HG03159 (cell line): ENCODE data around the gene RPP40.

ENCODE experiments used
- ATAC-seq: cut with Tn5 transposase; IDR thresholded peaks from one replicate; pipeline ENCODE4 v1.9.1; 2021; ENCODE audit warnings: mild to moderate bottlenecking, moderate library complexity; ENCODE audit not compliant: unreplicated experiment

RPP40 gene

DNA sequence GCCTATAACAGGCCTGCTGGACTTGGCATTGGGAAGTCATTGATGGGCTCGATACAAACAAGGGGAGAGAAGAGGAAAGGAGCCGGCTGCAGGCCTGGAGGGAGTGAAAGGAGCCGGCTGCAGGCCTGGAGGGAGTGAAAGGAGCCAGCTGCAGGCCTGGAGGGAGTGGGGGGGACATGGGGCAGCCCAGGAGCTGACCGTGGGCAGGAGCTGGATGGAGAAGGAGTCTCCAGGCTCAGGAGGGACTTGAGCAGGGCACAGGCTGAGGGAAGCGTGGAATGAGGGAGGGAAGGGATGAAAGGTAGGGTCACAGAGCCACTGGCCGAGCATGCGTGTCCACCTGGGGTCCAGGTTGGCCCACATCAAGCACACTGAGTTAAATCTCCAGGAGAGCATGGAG is 32.0 kb downstream of the RPP40 start:
- no peak for ATAC-seq

DNA sequence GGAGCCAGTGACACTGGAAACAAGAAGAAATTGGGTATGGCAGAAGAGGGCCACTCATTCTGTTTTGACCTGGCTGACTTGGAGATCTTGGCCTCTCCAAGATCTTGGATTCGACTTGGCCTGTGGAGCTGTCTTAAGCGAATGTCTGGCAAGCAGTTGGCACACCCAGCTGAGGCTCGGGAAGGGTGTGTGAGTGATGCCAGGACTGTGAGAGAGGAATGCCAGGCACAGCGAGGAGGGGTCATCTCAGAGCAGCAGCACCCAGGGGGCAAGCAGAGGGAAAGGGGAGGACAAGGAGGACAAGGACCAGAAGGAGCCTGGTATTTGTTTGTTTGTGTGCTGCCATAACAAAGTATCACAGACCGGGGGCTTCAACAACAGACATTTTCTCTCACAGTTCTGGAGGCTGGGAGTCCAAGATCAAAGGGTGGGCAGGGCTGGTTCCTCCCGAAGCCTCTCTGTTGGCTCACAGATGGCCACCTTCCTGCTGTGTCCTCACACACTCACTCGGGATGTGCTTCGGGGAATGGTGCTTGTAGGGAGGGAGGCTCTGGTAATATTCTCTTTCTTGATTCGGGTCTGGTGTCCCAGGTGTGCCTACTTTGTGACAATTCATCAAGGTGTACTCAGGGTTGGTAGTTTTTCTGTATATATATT is 33.0 kb downstream of the RPP40 start:
- ATAC-seq: no peak

DNA sequence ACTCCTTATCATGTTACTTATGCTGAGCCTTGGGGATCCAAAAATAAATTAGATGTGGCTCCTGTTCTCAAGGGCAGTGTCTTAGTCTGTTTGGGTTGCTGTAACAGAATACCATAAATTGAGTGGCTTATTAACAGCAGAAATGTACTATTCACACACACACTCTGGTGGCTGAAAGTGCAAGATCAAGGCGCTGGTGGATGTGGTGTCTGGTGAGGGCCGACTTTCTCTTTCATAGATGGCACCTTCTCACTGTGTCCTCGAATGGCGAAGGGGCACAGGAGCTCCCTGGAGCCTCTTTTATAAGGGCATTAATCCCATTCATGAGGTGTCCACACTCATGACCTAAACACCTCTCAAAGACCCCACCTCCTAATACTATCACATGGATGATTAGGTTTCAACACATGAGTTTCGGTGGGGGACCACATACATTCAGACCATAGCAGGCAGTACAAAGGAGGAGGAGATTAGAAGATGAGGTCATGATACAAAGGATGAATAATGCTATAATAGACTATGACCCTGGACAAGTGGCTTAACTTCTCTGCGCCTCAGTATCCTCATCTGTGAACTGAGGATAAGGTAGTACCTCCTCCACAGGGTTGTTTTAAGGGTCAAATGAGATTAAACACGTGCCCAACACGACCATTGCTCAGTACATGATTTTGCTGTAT is 34.1 kb downstream of the RPP40 start:
- ATAC-seq: no peak

DNA sequence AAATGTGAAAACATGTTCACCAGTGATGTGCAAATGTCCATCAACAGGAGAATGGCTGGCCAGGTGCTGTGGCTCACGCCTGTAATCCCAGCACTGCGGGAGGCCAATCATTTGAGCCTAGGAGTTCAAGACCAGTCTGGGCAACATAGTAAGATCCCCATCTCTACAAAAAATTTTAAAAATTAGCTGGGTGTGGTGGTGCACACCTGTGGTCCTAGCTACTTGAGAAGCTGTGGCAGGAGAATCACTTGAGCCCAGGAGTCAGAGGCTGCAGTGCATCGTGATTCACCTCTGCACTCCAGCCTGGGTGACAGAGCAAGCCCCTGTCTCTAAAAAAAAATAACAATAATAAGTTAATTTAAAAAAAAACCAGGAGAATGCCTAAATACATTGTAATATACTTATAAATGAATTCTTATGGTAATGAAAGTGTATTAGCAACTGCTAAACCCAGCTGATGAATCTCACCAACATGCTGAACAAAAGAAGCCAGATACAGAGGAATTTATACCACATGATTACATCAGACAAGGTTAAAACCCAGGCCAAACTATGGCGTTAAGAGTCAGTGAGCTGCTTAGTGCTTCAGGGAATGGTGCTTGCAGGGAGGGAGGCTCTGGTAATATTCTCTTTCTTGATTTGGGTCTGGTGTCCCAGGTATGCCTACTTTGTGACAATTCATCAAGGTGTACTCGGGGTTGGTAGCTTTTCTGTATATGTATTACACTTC is 36.4 kb downstream of the RPP40 start:
- ATAC-seq: no peak

DNA sequence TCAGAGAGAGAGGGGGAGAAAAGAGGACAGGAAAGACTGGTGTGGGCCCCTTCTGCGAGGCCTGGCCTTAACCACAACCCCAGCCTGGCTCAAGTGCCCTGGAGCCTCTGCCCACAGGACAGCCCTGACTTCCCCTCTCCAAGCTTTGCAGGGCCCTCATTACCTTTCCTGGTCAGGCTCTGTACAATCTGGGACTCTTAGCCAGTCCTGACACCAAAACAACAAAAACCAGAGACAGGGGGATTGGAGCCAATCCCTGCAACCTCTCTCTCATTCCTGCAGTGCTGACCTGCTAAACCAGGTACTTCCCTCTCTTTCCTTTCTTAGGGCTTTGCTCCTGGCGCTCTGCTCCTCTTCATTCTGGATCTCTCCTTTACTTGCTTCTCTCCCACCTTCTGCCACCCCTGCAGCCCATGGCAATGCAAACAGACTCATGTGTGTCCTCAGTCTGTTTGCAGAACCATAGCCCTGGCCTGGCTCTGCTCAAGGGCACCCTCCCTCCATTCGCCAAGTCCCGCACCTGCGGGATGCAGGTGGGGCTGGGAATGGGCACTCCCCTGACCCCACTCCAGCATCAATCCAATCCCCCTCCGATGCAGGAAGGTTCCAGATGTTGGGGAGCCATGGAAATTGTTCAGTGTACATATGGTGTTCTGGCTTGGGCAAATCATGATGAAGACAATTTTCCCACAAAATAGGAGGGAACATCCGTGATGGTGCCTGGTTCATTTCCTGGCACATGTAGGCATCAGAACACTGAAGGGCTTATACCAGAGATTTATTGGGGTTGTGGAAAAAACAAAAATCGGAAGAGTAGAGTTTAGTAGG is 38.1 kb downstream of the RPP40 start:
- no peak for ATAC-seq

DNA sequence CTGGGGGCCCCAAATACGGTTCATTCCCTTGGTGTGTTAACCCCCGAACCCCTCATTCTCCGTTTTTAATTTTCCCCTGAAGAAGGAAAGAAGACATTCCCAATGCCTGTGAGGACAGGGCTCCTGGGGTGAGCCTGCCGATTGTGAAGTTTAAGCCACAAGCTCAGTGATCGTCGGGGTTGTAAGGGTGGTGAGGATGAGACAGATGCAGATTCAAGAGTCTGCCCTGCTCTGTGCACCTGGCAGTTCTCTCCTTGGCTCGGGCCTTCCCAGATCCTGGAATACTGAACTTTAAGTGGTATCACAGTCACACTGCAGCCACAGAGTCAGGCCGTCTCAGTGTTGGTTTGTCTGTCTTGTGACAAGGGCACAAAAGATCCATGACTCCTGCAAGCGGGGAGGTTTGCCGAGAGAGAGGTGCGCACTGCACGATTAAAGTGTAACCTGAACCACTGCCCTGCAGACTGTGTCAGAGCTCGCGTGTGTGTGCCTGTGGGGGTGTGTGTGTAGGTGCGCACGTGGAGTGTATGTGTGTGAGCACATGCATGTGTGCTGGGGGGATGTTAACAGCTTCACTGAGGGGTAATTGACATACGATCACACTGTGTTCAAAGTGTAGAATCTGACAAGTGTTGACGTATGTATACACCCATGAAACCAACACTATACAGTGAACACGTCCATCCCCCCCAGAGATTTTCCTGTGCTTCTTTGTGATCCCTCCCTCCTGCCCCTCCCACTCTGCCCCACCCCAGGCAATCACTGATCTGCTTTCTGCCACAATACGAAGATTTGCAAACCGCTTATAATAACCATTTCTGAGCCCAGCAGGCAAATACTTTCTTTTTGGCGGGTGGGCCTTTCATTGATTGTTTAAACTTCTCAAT is 38.9 kb downstream of the RPP40 start:
- no peak for ATAC-seq

DNA sequence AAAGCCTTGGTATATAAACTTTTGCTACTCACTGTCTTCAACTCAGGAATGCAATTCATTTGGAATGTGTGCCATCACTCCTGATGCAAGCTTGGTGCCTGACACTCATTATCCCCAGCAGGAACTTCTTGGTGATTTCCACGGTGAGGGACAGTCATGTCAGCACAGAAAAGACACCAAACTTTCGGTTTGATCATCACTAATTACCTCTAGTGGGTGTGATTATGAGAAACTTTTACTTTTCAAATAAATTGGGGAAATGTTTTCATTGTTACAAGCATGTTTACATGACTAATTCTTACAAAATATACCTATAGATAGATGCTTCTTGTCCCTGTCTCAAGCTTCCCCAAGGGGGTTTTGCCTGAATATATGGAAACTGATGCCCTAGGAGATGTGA is 40.9 kb downstream of the RPP40 start:
- no peak for ATAC-seq

DNA sequence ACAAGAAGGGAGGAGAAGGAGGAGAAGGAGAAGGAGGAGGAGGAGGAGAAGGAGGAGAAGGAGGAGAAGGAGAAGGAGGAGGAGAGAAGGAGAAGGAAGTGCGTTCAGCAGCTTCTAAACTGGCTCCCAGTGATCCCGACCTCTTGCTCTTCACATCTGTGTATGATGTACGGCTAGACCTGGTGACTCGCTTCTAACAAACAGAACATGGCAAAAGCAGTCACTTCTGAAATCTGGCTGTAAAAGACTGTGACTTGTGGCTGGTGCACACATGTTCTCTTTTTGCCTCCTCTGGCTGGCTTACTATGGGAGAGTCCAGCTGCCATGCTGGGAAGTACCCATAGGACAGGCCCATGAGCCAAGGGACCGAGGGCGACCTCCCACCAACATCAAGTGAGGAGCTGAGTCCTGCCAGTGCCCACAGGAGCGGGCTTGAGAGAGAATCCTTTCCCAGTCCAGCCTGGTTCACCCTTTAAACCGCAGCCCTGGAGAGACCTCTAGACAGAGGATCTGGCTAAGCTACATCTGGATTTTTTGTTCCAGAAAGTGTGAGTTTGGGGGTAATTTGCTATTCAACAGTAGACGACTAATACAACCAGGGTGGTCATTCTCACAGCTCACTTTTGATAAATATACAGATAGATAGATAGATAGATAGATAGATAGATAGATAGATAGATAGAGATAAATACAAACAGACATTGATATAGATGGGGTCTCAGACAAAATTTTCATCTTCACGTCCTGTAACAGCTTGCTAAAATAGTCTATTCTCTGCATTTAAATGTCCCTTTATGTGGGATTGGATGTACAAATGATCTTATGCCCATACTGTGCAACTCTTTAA is 42.3 kb downstream of the RPP40 start:
- no peak for ATAC-seq

DNA sequence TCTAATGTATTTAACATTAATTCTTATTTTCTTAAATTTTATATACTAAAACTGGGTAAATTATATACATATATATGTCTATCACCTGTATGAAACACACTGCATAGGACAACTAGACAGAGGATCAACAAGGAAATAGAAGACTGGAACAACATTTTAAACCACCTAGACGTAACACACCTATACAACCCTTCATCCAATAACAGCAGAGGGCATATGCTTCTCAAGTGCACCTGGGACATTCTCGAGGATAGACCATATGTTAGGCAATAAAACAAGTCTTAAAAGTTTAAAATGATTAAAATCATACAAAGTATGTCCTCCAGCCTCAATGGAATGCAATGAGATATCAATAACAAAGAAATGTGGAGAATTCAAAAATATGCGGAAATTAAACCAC is 45.2 kb downstream of the RPP40 start:
- ATAC-seq: no peak

DNA sequence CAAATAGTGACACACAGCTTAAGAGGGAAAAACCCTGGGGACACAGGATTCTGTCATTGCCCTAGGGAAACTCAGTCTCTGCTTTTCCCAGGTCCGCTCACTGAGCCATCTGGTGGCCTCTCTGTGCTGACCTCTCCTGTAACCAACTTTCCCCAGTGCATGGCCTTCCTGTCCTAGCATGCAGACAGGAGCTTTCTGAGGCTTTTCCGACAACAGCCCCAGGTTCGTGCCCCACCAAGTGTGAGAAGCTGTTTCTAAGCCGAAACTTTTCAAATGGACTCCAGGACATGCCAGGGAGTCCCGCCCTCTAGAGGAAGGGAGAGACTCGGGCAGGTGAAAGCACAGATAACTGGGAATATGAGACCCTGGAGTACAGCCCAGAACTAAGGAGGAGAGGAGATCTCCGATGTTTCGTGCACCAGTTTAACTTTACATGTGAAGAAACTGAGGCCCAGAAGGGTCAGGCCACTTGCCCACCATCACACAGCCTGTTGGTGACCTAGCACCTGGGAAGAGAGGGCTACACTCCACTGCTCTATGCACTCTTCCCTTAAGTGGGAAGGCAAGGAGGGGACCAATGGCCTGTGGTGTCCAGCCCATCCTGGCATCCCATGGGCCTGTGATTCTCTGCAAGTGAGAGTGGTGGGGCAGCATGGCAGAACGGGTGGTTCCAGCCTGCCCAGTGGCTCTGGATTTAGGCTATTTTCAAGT is 46.2 kb downstream of the RPP40 start:
- no peak for ATAC-seq

DNA sequence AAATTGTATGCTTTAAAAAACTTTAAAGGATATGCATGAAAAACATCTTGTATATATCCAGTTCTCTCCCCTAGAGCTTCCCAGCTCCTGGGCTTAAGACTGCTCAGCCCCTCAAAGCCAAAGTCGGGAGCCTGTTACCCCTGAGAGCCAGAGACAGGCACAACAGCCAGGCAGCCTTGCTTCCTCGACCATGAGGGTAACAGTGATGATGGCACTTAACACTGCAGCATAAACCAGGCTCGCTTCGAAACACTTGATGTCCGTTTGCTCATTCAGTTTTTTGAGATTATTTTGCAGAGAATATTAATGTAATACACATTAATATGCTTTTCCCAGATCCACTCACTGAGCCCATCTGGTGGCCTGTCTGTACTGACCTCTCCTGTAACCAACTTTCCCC is 47.2 kb downstream of the RPP40 start:
- ATAC-seq: no peak

DNA sequence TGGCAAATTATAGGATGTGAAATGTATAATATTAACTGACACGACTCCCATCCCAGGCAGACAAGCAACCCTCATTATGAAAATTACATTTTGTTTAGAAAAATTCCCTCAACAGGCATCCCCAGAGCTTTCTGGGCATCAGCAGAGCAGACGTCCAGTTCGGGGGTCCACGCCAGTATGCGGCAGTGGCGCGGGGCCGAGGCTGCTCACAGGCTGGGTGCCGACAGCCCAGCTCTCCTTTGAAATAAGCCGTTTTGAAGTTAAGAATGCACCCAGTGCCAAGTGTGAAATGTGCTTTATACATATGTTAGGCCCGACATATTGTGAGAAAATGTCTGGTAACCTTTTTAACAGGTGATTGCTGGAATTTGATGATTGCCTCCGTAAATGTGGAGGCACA is 50.4 kb downstream of the RPP40 start:
- no peak for ATAC-seq

DNA sequence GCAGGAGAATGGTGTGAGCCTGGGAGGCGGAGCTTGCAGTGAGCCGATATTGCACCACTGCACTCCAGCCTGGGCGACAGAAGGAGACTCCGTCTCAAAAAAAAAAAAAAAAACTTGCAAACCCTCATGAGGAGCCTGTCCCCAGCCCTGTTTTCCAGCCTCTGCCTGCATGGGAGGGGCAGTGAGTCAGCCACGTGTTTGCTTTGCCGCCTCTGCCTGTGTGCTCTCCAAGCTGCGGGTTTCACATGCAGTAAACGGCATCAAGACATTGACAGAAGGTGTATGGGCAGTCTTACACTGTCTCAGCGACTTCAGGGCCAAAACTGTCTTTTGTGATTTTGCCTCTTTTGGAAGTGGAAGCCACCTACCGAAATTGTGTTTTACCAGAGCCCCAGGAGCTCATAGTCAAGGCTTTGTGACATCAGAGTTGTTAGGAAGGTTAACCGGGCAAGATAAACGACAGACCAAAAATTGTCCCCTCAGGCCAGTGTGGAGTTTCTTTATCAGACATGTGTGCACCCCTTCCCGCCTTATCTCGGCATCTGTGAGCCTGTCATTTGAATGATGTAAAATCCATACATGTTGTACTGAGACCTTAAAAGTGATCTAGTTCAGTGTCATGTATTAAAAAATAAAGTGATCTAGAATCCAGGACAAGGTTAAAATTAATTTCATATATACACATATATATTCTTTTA is 52.9 kb downstream of the RPP40 start:
- no peak for ATAC-seq

DNA sequence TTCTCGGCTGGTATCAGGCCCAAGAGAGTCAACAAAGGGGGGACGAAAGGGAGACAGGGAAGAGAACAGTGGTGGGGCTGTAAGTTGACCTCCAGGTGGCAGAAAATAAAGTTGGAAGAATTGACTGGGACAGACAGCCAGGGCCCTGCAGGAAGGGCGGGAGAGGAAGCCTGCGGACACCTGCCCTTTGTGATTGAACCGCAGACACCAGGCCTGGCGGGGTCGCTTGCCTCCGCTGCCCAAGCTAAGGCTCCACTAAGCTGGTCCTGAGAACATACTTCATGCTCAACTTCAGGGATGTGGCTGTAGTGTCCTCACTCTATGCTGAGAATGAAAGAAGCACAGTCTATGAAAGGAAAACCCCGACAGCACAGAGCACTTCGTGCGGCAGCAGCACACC is 53.8 kb downstream of the RPP40 start:
- no peak for ATAC-seq

DNA sequence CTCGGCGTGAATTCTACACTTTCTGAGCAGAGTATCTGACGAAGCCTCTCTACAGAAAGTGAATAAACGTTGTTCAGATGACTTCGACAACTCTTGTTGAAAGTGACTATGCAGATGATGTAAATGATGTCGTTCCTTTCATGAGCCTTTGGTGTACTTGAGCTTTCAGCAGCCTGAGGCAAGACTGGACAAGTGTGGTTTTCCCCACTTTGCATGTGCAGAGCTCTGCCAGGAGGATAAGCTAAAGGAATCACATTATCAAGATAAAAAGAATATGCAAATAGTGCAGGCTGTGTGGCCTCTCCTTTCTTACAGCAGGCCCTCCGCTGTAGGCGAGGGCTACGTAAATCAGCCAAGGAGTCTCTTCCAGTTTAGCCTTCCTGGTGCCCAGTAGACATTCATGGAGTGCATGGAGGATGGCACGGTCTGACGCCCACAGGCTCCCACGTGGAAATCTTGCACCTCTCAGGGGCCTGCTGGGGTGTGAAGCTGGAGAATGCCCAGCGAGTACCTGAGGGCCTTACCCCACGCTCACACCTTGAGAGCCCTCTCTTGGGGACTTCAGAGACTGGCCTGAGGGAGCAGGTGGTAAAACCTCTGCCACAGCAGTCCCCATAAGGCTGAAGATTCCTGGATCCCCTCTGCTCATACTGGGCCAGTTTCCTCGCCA is 54.9 kb downstream of the RPP40 start:
- no peak for ATAC-seq

DNA sequence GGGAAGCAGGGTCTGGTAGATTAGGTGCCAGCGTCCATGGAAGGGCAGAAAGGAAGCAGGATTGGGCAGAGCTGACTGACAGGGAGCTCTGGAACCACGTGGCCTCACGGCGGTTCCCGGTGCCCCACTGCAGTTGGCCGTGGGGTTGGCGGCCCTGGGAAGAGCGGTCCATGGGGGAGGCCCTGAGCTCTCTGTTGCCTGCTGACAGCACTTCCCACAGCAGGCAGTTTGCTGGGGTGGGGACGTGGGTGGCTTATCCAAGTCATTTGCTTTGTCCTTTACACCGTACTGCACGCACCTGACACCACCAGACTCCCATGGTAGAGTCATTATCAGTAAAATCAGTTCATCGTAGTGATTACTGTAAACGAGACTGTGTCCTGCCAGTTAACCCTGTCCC is 56.1 kb downstream of the RPP40 start:
- no peak for ATAC-seq

DNA sequence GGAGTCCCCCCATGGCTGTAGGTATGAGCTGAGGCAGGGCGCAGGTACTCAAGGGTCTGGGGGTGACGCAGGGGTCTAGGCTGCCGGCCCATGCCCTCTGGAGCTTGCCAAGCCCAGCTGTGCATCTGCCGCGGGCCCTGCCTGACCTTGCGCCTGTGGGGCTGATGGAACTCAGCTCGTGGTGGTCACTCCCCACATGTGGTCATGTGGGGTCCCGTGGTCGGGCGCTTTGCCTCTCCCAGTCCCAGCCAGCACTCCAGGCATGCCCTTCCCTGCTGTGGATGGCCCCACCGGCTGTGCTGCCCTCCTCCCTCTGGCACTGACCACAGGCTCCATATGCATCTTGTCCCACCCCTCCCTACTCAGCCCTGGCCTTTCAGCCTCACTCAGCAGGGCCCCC is 57.3 kb downstream of the RPP40 start:
- ATAC-seq: no peak
